Liver (tissue), 9 donors: ENCODE measurements around the gene CUTA. TPM values are rescaled to one million over a fixed set of nuclear protein-coding genes. Genes with fewer than 3 reads are reported as not detected.

Source experiments
- DNase-seq: peaks from one replicate; pipeline ENCODE4 v3.0.0-alpha.2; 2017; ENCODE audit warnings: low spot score
- H3K27ac ChIP-seq, 2 donors: one replicate each; pipeline ENCODE4 v1.7.0; 2013; ENCODE audit warnings: inconsistent platforms in 2 of 2, low read length in 2 of 2, control low read depth in 1 of 2, low read depth in 1 of 2, mild to moderate bottlenecking in 1 of 2
- H3K27me3 ChIP-seq, 4 donors: one replicate each; pipeline versions ENCODE4 v1.6.1 to v1.7.0; 2013; ENCODE audit warnings: low read length in 3 of 4, inconsistent platforms in 1 of 4, mild to moderate bottlenecking in 1 of 4, moderate library complexity in 1 of 4; ENCODE audit not compliant: control insufficient read depth in 4 of 4, insufficient read depth in 4 of 4
- H3K36me3 ChIP-seq, 4 donors: one replicate each; pipeline versions ENCODE4 v1.6.1 to v1.7.0; 2013; ENCODE audit warnings: low read length in 3 of 4, mild to moderate bottlenecking in 3 of 4, low read depth in 1 of 4, moderate library complexity in 1 of 4; ENCODE audit not compliant: control insufficient read depth in 4 of 4, insufficient read depth in 3 of 4
- H3K4me1 ChIP-seq, 4 donors: one replicate each; pipeline versions ENCODE4 v1.6.1 to v1.7.0; 2013; ENCODE audit warnings: low read length in 3 of 4, mild to moderate bottlenecking in 3 of 4, moderate library complexity in 1 of 4; ENCODE audit not compliant: control insufficient read depth in 4 of 4, insufficient read depth in 4 of 4
- H3K4me3 ChIP-seq, 3 donors: one replicate each; pipeline versions ENCODE4 v1.6.1 to v1.7.0; 2013; ENCODE audit warnings: low read length in 3 of 3, control low read depth in 1 of 3, low read depth in 1 of 3, mild to moderate bottlenecking in 1 of 3
- H3K9ac ChIP-seq, 2 donors: one replicate each; pipeline ENCODE4 v1.7.0; 2013; ENCODE audit warnings: low read length in 2 of 2, mild to moderate bottlenecking in 2 of 2, moderate library complexity in 2 of 2, control low read depth in 1 of 2, low read depth in 1 of 2
- H3K9me3 ChIP-seq, 4 donors: one replicate each; pipeline versions ENCODE4 v1.6.1 to v1.7.0; 2013; ENCODE audit warnings: low read length in 3 of 4; ENCODE audit not compliant: control insufficient read depth in 4 of 4
- CTCF ChIP-seq: fragments of 150-350 bp; IDR thresholded peaks from 2 replicates; pipeline ENCODE4 v1.5.1; 2017; ENCODE audit warnings: improper control_type of control experiment, low read depth, low read length; ENCODE audit not compliant: missing input control
- EGR1 ChIP-seq, 2 donors: IDR thresholded peaks; 2 replicates each; pipeline ENCODE4 v1.6.1; 2016 to 2018; ENCODE audit warnings: antibody characterized with exemption in 2 of 2, low read depth in 2 of 2
- FOXA1 ChIP-seq: IDR thresholded peaks from 2 replicates; pipeline ENCODE4 v1.6.1; 2016; ENCODE audit warnings: antibody characterized with exemption
- FOXA2 ChIP-seq: IDR thresholded peaks from 2 replicates; pipeline ENCODE4 v1.6.1; 2016; ENCODE audit warnings: antibody characterized with exemption
- GABPA ChIP-seq, 2 donors: IDR thresholded peaks in 1 of 2; conservative IDR thresholded peaks in 1 of 2; 2 replicates each; pipeline ENCODE4 v1.6.1; 2016; ENCODE audit warnings: antibody characterized with exemption in 2 of 2, mild to moderate bottlenecking in 1 of 2, moderate library complexity in 1 of 2
- HNF4A ChIP-seq, 2 donors: conservative IDR thresholded peaks; 2 replicates each; pipeline ENCODE4 v1.6.1; 2016; ENCODE audit warnings: antibody characterized with exemption in 2 of 2, mild to moderate bottlenecking in 2 of 2
- HNF4G ChIP-seq: IDR thresholded peaks from 2 replicates; pipeline ENCODE4 v1.6.1; 2016; ENCODE audit warnings: antibody characterized with exemption
- JUND ChIP-seq, 2 donors: IDR thresholded peaks; 2 replicates each; pipeline ENCODE4 v1.6.1; 2016; ENCODE audit warnings: antibody characterized with exemption in 2 of 2
- MAX ChIP-seq: IDR thresholded peaks from 2 replicates; pipeline ENCODE4 v1.6.1; 2016; ENCODE audit warnings: antibody characterized with exemption
- NR2F2 ChIP-seq: IDR thresholded peaks from 2 replicates; pipeline ENCODE4 v1.6.1; 2016; ENCODE audit warnings: antibody characterized with exemption
- RAD21 ChIP-seq, 2 donors: IDR thresholded peaks; 2 replicates each; pipeline ENCODE4 v1.6.1; 2016; ENCODE audit warnings: antibody characterized with exemption in 2 of 2, mild to moderate bottlenecking in 2 of 2
- SP1 ChIP-seq: IDR thresholded peaks from 2 replicates; pipeline ENCODE4 v1.6.1; 2018; ENCODE audit warnings: antibody characterized with exemption, mild to moderate bottlenecking
- TAF1 ChIP-seq: conservative IDR thresholded peaks from 2 replicates; pipeline ENCODE4 v1.6.1; 2016; ENCODE audit warnings: antibody characterized with exemption, mild to moderate bottlenecking
- YY1 ChIP-seq: IDR thresholded peaks from 2 replicates; pipeline ENCODE4 v1.6.1; 2016; ENCODE audit warnings: antibody characterized with exemption, mild to moderate bottlenecking
- WGBS: extraction: QIAGEN DNeasy Blood & Tissue Kit; methylation state at CpG from one replicate; pipeline ENCODE4 v1.1.7; 2013; 5-methylcytosine and 5-hydroxymethylcytosine counted together
- polyA plus RNA-seq, 2 donors: library from polyadenylated mRNA; stranded (reverse) in 1 of 2; unstranded in 1 of 2; fragments of 200-250 nt in 1 of 2; fragments of >200 nt in 1 of 2; fragmentation: Nextera tagmentation in 1 of 2; extraction: Ambion mirVana in 1 of 2; gene quantifications; one replicate each; pipeline versions ENCODE4 v1.2.1 to v1.2.3, GENCODE V29; 2013 to 2015
- total RNA-seq, 2 donors: library from RNA; depleted of rRNA; stranded (reverse); fragments of >200 nt; gene quantifications; one replicate each; pipeline ENCODE4 v1.2.3, GENCODE V29; 2014
- TF ChIP-seq, protein P1 (sequence below): IDR thresholded peaks from 2 replicates; pipeline ENCODE4 v1.6.1; 2016; ENCODE audit warnings: antibody characterized with exemption, mild to moderate bottlenecking
- TF ChIP-seq, protein P2 (sequence below): IDR thresholded peaks from 2 replicates; pipeline ENCODE4 v1.6.1; 2016; ENCODE audit warnings: antibody characterized with exemption
- donor health status: healthy.
- donor health status: healthy.
- donor health status: healthy.
- donor health status: healthy.
- donor health status: healthy.

Gene CUTA
- total and polyA plus RNA-seq, 4 donors, result 33.1 to 164 (median 93.2) TPM

DNA sequence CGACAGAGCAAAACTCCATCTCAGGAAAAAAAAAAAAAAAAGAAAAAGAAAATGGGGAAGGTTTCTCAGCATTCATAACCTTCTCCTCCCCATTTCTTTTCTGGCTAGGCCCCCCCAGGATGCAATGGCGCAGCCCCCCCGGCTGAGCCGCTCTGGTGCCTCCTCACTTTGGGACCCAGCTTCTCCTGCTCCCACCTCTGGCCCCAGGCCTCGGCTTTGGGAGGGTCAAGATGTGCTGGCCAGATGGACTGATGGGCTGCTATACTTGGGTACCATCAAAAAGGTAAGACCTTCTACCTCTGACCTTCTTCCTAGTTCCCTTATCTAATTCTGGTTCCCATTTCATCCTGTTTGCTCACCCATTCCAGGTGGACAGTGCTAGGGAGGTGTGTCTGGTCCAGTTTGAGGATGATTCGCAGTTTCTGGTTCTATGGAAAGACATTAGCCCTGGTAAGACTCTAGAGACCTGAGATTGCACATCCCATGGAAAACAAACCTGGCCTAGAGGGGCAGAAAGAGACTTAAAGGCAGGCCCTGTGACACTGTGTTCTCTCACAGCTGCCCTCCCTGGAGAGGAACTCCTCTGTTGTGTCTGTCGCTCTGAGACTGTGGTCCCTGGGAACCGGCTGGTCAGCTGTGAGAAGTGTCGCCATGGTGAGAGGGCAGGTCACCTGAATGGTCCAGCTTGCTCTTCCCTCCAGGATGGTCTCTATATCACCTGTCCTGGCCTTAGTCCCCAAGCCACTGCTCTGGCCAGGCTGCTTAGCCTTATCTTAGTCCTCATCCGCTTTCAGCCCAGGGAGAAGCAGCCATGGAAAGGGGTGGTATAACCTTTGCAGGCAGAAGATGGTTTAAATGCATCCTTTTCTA, 5.5 kb downstream of the CUTA start:
- TF ChIP-seq RAD21 (IDR thresholded peaks at IDR 0.05) (no peak), NR2F2 (no peak), MAX (no peak), FOXA1 (no peak), HNF4A (conservative IDR thresholded peaks at IDR 0.05) (no peak), HNF4G (no peak), EGR1 (IDR thresholded peaks at IDR 0.05; ENCODE audit: low read depth in 2 of 2) (no peak), TAF1 (no peak), YY1 (no peak), FOXA2 (no peak), GABPA (IDR thresholded peaks at IDR 0.05 in 1 of 2, conservative IDR thresholded peaks at IDR 0.05 in 1 of 2) (no peak), CTCF (no peak), SP1 (no peak), JUND (IDR thresholded peaks at IDR 0.05) (no peak)
- TF ChIP-seq, protein P1, sequence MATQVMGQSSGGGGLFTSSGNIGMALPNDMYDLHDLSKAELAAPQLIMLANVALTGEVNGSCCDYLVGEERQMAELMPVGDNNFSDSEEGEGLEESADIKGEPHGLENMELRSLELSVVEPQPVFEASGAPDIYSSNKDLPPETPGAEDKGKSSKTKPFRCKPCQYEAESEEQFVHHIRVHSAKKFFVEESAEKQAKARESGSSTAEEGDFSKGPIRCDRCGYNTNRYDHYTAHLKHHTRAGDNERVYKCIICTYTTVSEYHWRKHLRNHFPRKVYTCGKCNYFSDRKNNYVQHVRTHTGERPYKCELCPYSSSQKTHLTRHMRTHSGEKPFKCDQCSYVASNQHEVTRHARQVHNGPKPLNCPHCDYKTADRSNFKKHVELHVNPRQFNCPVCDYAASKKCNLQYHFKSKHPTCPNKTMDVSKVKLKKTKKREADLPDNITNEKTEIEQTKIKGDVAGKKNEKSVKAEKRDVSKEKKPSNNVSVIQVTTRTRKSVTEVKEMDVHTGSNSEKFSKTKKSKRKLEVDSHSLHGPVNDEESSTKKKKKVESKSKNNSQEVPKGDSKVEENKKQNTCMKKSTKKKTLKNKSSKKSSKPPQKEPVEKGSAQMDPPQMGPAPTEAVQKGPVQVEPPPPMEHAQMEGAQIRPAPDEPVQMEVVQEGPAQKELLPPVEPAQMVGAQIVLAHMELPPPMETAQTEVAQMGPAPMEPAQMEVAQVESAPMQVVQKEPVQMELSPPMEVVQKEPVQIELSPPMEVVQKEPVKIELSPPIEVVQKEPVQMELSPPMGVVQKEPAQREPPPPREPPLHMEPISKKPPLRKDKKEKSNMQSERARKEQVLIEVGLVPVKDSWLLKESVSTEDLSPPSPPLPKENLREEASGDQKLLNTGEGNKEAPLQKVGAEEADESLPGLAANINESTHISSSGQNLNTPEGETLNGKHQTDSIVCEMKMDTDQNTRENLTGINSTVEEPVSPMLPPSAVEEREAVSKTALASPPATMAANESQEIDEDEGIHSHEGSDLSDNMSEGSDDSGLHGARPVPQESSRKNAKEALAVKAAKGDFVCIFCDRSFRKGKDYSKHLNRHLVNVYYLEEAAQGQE, result no peak
- TF ChIP-seq, protein P2, sequence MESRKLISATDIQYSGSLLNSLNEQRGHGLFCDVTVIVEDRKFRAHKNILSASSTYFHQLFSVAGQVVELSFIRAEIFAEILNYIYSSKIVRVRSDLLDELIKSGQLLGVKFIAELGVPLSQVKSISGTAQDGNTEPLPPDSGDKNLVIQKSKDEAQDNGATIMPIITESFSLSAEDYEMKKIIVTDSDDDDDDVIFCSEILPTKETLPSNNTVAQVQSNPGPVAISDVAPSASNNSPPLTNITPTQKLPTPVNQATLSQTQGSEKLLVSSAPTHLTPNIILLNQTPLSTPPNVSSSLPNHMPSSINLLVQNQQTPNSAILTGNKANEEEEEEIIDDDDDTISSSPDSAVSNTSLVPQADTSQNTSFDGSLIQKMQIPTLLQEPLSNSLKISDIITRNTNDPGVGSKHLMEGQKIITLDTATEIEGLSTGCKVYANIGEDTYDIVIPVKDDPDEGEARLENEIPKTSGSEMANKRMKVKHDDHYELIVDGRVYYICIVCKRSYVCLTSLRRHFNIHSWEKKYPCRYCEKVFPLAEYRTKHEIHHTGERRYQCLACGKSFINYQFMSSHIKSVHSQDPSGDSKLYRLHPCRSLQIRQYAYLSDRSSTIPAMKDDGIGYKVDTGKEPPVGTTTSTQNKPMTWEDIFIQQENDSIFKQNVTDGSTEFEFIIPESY, result no peak
- Histone ChIP-seq H3K4me3 (no peak overlapping the region), H3K27ac (no peak overlapping the region), H3K4me1 (peaks cover 12 to 36% (median 27%) of the 10 kb centered on the region in 4 donors), H3K9me3 (no peaks in the 10 kb centered on the region), H3K36me3 (peaks cover 8 to 31% (median 19%) of the 10 kb centered on the region in 4 donors), H3K9ac (no peak overlapping the region), H3K27me3 (no peaks in the 10 kb centered on the region)
- DNase-seq, result no peak
- 93% methylated on average over 10 of the region's 10 CpGs for WGBS
